ENCODE results near the gene SFXN2.

DNA sequence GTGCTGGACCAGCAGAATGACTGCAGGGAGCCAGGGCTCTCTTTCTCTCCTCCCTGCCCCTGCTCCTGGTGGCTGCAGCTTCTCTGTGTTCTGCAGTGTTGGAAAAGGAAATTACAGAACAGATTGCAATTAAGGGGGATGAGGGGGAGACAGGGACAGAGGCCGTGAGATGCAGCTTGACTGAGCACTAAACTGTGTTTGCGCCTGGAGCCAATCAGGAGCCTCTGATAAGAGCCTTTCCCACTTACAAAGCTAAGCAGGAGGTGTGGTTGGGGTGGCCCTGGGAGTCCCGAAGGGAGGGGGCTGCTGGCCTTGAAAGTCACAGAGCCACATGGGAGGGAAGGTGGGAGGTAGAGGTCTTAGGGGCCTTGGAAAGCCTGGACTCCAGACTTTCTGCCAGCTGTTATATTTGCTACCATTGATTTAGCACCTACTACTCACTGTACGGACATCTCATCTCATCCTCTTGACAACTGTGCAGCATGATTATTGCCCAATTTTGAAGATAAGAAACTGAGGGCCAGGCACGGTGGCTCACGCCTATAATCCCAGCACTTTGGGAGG is 43.5 kb upstream of the SFXN2 start:
- TF ChIP-seq POLR2A (IDR thresholded peaks at IDR 0.05; ENCODE audit: low read depth, low read length): no peak
- no peak for TF ChIP-seq POLR2AphosphoS5 (IDR thresholded peaks at IDR 0.05; ENCODE audit: low read depth, low read length)
- TF ChIP-seq TAF1 (IDR thresholded peaks at IDR 0.05; ENCODE audit: borderline replicate concordance, low read depth, low read length): no peak

Measured in GM12892 (cell line).